ENCODE measurements around the gene DIPK1C.

The DIPK1C gene

GRCh38 chr18:74480149-74480651, 23.1 kb upstream of the DIPK1C start:
- no peak for DNase-seq

- no peak for DNase-seq
Measured at GRCh38 chr18:74479486-74480148, 22.5 kb upstream of the DIPK1C start.

- DNase-seq = no peak
Measured at GRCh38 chr18:74478880-74479279, 21.8 kb upstream of the DIPK1C start.

- no peak for DNase-seq
Measured at GRCh38 chr18:74478316-74478715, 21.2 kb upstream of the DIPK1C start.

- DNase-seq = no peak
Measured at GRCh38 chr18:74477771-74478170, 20.7 kb upstream of the DIPK1C start.

- no peak for DNase-seq
Measured at GRCh38 chr18:74476140-74476539, 19.0 kb upstream of the DIPK1C start.

- no peak for DNase-seq
Measured at GRCh38 chr18:74473976-74474640, 17.0 kb upstream of the DIPK1C start.

GRCh38 chr18:74472312-74472711, 15.2 kb upstream of the DIPK1C start:
- DNase-seq = no peak

GRCh38 chr18:74468547-74469061, 11.5 kb upstream of the DIPK1C start:
- no peak for DNase-seq

- no peak for DNase-seq
Measured at GRCh38 chr18:74465775-74466174, 8.7 kb upstream of the DIPK1C start.

GRCh38 chr18:74463983-74464382, 6.9 kb upstream of the DIPK1C start:
- DNase-seq = no peak

GRCh38 chr18:74463254-74463653, 6.1 kb upstream of the DIPK1C start:
- no peak for DNase-seq

- DNase-seq = no peak
Measured at GRCh38 chr18:74460825-74461224, 3.7 kb upstream of the DIPK1C start.

- no peak for DNase-seq
Measured at GRCh38 chr18:74459889-74460288, 2.8 kb upstream of the DIPK1C start.

GRCh38 chr18:74457725-74458421, 765 bp upstream of the DIPK1C start:
- DNase-seq = no peak

- no peak for DNase-seq
Measured at GRCh38 chr18:74456349-74457042, 612 bp downstream of the DIPK1C start.

- no peak for DNase-seq
Measured at GRCh38 chr18:74456017-74456348, 1.1 kb downstream of the DIPK1C start.

- DNase-seq = no peak
Measured at GRCh38 chr18:74455386-74455785, 1.7 kb downstream of the DIPK1C start.

GRCh38 chr18:74454279-74454751, 2.8 kb downstream of the DIPK1C start:
- DNase-seq = no peak

GRCh38 chr18:74453642-74454198, 3.4 kb downstream of the DIPK1C start:
- no peak for DNase-seq

GRCh38 chr18:74453016-74453566, 4.0 kb downstream of the DIPK1C start:
- DNase-seq = no peak

GRCh38 chr18:74451148-74451547, 6.0 kb downstream of the DIPK1C start:
- no peak for DNase-seq
